ENCODE measurements around the gene SPP2.

GRCh38 chr2:234027641-234028040, 22.9 kb upstream of the SPP2 start:
- TF ChIP-seq POLR2A (IDR thresholded peaks at IDR 0.05): no peak
- no peak for TF ChIP-seq CTCF (IDR thresholded peaks at IDR 0.05)

Measured in vagina (tissue), 2 donors.